Activated T-cell treated with anti-CD3 and anti-CD28 coated beads, Interleukin-2, amount 50 U/mL, for 4 hours (primary cell): Measurements from ENCODE around the gene OR2T1. TPM values are rescaled to one million over a fixed set of nuclear protein-coding genes. Genes with fewer than 3 reads are reported as not detected.
"Not testable (repeated sequence)": the region's sequence is repeated elsewhere in the genome, so short reads cannot be mapped to it uniquely, and the experiment has no call there.

Experiments used
- ATAC-seq, 2 donors: fragments of 200-7000 bp; cut with Tn5 transposase; one replicate each; pipeline ENCODE4 v1.10.0; 2021
- DNase-seq: peaks from one replicate; pipeline ENCODE4 v3.0.0-alpha.2; 2020
- H3K27me3 Mint-ChIP-seq: one replicate; pipeline ENCODE4 v1.8.0; 2021; ENCODE audit warnings: low read depth, mixed read lengths
- H3K36me3 Mint-ChIP-seq: one replicate; pipeline ENCODE4 v1.8.0; 2022; ENCODE audit warnings: mixed read lengths; ENCODE audit not compliant: insufficient read depth
- H3K4me1 Mint-ChIP-seq: one replicate; pipeline ENCODE4 v1.8.0; 2021; ENCODE audit warnings: low read depth, mixed read lengths
- H3K4me3 Mint-ChIP-seq: one replicate; pipeline ENCODE4 v1.8.0; 2021; ENCODE audit warnings: mild to moderate bottlenecking, moderate library complexity, mixed read lengths
- H3K9me3 Mint-ChIP-seq: one replicate; pipeline ENCODE4 v1.8.0; 2021; ENCODE audit warnings: mixed read lengths
- total RNA-seq, 3 donors: library from RNA; stranded (reverse); gene quantifications; one replicate each; pipeline ENCODE4 v1.2.1, GENCODE V29; 2021

OR2T1 gene
- total RNA-seq, 3 donors from 2014 or later: not detected

DNA sequence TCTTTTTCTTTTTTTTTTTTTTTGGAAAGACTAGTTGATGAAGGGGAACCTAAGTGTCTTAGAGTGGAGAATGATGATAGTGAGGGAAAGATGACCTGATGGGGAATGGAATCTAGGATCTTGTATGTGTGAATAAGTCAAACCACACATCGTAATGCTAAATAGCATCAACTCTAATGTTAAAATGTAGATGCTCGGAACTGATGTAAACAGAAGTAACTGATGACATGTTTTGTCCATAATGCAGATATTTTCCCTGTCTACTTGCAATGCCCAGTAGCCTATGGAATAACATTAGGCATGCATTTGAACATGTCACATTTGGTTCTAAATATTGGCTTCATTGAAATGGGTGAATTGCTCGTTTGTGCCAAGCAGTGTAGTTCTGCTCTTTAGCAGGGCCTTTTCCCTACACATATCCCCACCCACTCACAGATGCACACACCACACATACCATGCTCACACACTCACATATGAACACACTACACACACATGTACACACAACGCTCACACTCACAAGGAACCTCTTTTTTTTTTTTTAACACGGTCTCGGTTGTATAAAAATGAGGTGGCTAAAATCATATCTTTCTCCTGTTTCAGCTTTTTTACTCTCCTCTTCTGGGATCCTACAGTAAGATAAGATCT, 47.1 kb downstream of the OR2T1 start:
- H3K4me3 Mint-ChIP-seq, H3K27me3 Mint-ChIP-seq, DNase-seq, ATAC-seq, H3K9me3 Mint-ChIP-seq, H3K36me3 Mint-ChIP-seq, H3K4me1 Mint-ChIP-seq: not testable (repeated sequence)

DNA sequence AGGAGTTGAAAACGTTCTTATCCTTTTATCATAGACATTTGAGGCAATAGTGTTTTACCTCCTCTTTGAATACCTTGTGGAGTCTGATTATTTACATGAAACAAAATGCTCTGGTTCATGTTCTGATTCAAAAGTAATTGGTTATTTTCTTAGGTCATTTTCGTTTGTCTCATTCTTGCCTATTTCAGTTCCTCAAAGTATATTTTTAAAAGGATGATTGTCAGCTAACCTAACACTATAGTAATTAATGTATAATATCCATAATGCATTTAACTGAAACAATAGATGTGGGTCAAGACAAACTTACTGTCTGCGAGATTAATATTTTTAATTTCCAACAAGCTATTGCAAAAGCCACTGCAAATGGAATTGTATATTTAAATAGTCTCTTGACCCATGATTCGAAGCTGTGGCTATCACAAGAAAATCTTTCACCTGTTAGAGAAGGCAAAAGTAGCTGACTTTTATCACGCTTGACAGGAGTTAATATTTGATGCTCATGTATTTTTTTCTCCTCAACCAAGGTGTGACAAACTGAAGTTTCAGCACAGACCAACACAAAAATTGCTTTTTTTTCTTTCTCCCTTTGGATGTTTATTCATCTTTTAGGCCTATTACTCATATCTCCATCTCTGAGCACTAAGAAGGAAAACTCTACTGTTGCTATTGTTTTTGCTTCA, 47.8 kb downstream of the OR2T1 start:
- not testable (repeated sequence) for ATAC-seq, H3K9me3 Mint-ChIP-seq, H3K36me3 Mint-ChIP-seq, H3K4me3 Mint-ChIP-seq, DNase-seq, H3K27me3 Mint-ChIP-seq, H3K4me1 Mint-ChIP-seq

DNA sequence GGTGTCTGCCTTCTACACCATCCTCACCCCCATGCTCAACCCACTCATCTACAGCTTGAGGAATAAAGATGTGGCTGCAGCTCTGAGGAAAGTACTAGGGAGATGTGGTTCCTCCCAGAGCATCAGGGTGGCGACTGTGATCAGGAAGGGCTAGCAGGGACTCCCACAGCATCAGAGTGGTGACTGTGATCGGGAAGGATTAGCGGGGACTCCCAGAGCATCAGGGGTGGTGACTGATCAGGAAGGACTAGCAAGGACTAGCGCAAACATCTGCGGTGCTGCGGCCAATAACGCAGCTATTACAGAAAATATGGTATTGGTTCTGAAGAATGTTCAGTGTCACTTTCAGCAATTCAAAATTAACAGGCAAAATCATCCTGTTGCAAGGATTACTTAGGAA, 50.8 kb downstream of the OR2T1 start:
- not testable (repeated sequence) for H3K4me1 Mint-ChIP-seq, H3K4me3 Mint-ChIP-seq, H3K36me3 Mint-ChIP-seq, ATAC-seq, H3K9me3 Mint-ChIP-seq, DNase-seq, H3K27me3 Mint-ChIP-seq

DNA sequence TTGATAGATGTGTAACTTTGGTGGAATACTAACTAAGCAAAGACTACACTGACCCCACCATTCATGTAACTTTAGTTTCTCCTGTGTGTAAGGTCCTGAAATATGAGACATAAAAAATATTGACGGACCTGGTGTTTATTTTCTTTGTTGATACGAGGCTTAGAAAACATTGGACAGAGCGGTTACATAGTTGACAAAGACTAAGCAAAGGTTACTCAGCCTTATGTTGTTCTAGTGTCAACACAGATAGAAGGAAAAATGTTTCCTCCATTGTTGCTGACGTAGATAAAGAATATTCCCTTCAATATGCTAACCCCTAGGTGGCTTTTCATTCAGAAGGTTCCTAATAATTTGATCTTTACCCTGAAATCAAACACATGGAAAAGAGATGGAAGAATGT, 52.2 kb downstream of the OR2T1 start:
- H3K36me3 Mint-ChIP-seq, H3K27me3 Mint-ChIP-seq, H3K4me3 Mint-ChIP-seq, H3K9me3 Mint-ChIP-seq, ATAC-seq, H3K4me1 Mint-ChIP-seq, DNase-seq: not testable (repeated sequence)

DNA sequence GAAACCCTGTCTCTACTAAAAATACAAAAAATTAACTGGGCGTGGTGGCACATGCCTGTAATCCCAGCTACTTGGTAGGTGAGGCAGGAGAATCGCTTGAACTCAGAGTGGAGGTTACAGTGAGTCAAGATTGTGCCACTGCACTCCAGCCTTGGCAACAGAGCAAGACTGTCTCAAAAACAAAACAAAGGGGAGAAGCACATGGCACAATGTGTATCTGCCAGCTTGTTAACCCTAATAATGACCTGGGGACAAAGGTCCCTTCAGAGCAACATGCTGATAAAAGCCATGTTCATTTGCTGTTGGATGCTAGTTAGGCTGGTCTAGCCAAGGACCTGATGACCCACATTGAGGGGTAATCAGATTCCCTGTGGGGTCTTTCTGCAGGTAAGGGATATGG, 53.8 kb downstream of the OR2T1 start:
- not testable (repeated sequence) for DNase-seq, H3K36me3 Mint-ChIP-seq, H3K4me3 Mint-ChIP-seq, ATAC-seq, H3K4me1 Mint-ChIP-seq, H3K9me3 Mint-ChIP-seq, H3K27me3 Mint-ChIP-seq

Other genes with a start within 250 kb of the OR2T1 start
- gene OR2M2, start 228.2 kb upstream of the OR2T1 start, total RNA-seq: not detected
- gene OR2M3, start 205.8 kb upstream of the OR2T1 start, total RNA-seq: not detected
- not detected for gene OR2M4, start 171.6 kb upstream of the OR2T1 start, total RNA-seq
- gene OR2T33, start 125.1 kb upstream of the OR2T1 start, total RNA-seq: not detected
- gene OR2T12, start 99.6 kb upstream of the OR2T1 start, total RNA-seq: not detected
- not detected for gene OR2M7, start 78.5 kb upstream of the OR2T1 start, total RNA-seq
- not detected for gene OR14C36, start 54.3 kb upstream of the OR2T1 start, total RNA-seq
- gene OR2T4, start 41.4 kb upstream of the OR2T1 start, total RNA-seq: not detected
- gene OR2T6, start 27.3 kb upstream of the OR2T1 start, total RNA-seq: not detected
- gene OR2T2, start 42.6 kb downstream of the OR2T1 start, total RNA-seq: not detected
- not detected for gene OR2T3, start 70.3 kb downstream of the OR2T1 start, total RNA-seq
- gene OR2T5, start 85.5 kb downstream of the OR2T1 start, total RNA-seq: not detected
- not detected for gene OR2G6, start 105.0 kb downstream of the OR2T1 start, total RNA-seq
- not detected for gene OR2T29, start 159.7 kb downstream of the OR2T1 start, total RNA-seq
- gene OR2T34, start 171.7 kb downstream of the OR2T1 start, total RNA-seq: not detected
- gene OR2T10, start 194.7 kb downstream of the OR2T1 start, total RNA-seq: not detected
- not detected for gene OR2T11, start 232.0 kb downstream of the OR2T1 start, total RNA-seq
- gene OR2T35, start 242.2 kb downstream of the OR2T1 start, total RNA-seq: not detected